Liver (tissue), 3 donors: ENCODE data around the gene TMEM97.

Experiments
- FOXA1 ChIP-seq: IDR thresholded peaks from 2 replicates; pipeline ENCODE4 v1.6.1; 2016; ENCODE audit warnings: antibody characterized with exemption
- RAD21 ChIP-seq, 2 donors: IDR thresholded peaks; 2 replicates each; pipeline ENCODE4 v1.6.1; 2016; ENCODE audit warnings: antibody characterized with exemption in 2 of 2, mild to moderate bottlenecking in 2 of 2
- TAF1 ChIP-seq: conservative IDR thresholded peaks from 2 replicates; pipeline ENCODE4 v1.6.1; 2016; ENCODE audit warnings: antibody characterized with exemption, mild to moderate bottlenecking
- YY1 ChIP-seq: IDR thresholded peaks from 2 replicates; pipeline ENCODE4 v1.6.1; 2016; ENCODE audit warnings: antibody characterized with exemption, mild to moderate bottlenecking
- TF ChIP-seq, protein P1 (sequence below): fragments of 150-350 bp; IDR thresholded peaks from 2 replicates; pipeline ENCODE4 v1.5.1; 2017; ENCODE audit warnings: improper control_type of control experiment, low read depth, low read length; ENCODE audit not compliant: missing input control
- donor health status: healthy.
- donor health status: healthy.

GRCh38 chr17:28344011-28344410, 25.0 kb downstream of the TMEM97 start:
- TF ChIP-seq, protein P1, sequence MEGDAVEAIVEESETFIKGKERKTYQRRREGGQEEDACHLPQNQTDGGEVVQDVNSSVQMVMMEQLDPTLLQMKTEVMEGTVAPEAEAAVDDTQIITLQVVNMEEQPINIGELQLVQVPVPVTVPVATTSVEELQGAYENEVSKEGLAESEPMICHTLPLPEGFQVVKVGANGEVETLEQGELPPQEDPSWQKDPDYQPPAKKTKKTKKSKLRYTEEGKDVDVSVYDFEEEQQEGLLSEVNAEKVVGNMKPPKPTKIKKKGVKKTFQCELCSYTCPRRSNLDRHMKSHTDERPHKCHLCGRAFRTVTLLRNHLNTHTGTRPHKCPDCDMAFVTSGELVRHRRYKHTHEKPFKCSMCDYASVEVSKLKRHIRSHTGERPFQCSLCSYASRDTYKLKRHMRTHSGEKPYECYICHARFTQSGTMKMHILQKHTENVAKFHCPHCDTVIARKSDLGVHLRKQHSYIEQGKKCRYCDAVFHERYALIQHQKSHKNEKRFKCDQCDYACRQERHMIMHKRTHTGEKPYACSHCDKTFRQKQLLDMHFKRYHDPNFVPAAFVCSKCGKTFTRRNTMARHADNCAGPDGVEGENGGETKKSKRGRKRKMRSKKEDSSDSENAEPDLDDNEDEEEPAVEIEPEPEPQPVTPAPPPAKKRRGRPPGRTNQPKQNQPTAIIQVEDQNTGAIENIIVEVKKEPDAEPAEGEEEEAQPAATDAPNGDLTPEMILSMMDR, result no peak
- no peak for TF ChIP-seq TAF1
- no peak for TF ChIP-seq YY1
- TF ChIP-seq RAD21 (IDR thresholded peaks at IDR 0.05), result no peak
- no peak for TF ChIP-seq FOXA1
